Muscle of leg (tissue), 11 donors: ENCODE measurements around the gene PDE7B. TPM values are rescaled to one million over a fixed set of nuclear protein-coding genes. Genes with fewer than 3 reads are reported as not detected.
A peak's percentile ranks its signal among the peaks of the same experiment; 100 is the strongest.

Source experiments
- DNase-seq: peaks from one replicate; pipeline ENCODE4 v3.0.0; 2013
- H3K27ac ChIP-seq: one replicate; pipeline ENCODE4 v1.5.1; 2013; ENCODE audit warnings: mild to moderate bottlenecking, low read length, control low read depth
- H3K27me3 ChIP-seq: one replicate; pipeline ENCODE4 v1.6.1; 2013; ENCODE audit warnings: low read length; ENCODE audit not compliant: control insufficient read depth, insufficient read depth
- H3K36me3 ChIP-seq: one replicate; pipeline ENCODE4 v1.6.1; 2013; ENCODE audit warnings: low read length; ENCODE audit not compliant: control insufficient read depth, insufficient read depth
- H3K4me1 ChIP-seq: one replicate; pipeline ENCODE4 v1.6.1; 2013; ENCODE audit warnings: low read length; ENCODE audit not compliant: control insufficient read depth, insufficient read depth
- H3K4me3 ChIP-seq: one replicate; pipeline ENCODE4 v1.5.1; 2013; ENCODE audit warnings: low read length, control low read depth
- H3K9me3 ChIP-seq: replicated peaks from 2 replicates; pipeline ENCODE4 v1.6.1; 2013; ENCODE audit warnings: low read depth, low read length; ENCODE audit not compliant: control insufficient read depth
- WGBS: methylation state at CpG from one replicate; pipeline ENCODE4 v1.1.5; 2013; ENCODE audit warnings: missing lambda C conversion rate; ENCODE audit not compliant: insufficient coverage; 5-methylcytosine and 5-hydroxymethylcytosine counted together
- polyA plus RNA-seq, 8 donors: library from polyadenylated mRNA; unstranded; fragments of 120-200 nt; gene quantifications; one replicate each; pipeline versions ENCODE4 v1.2.1 to v1.2.3, GENCODE V29; 2013; ENCODE audit warnings: inconsistent platforms in 1 of 8, low replicate concordance in 1 of 8; ENCODE audit not compliant: insufficient read length in 8 of 8, insufficient read depth in 1 of 8
- total RNA-seq: library from RNA; stranded (reverse); fragments of 120-200 nt; gene quantifications from one replicate; pipeline ENCODE4 v1.2.4, GENCODE V29; 2013

PDE7B gene
- total and polyA plus RNA-seq, 9 donors = 6.9 to 10.9 (median 8.6) TPM

DNA sequence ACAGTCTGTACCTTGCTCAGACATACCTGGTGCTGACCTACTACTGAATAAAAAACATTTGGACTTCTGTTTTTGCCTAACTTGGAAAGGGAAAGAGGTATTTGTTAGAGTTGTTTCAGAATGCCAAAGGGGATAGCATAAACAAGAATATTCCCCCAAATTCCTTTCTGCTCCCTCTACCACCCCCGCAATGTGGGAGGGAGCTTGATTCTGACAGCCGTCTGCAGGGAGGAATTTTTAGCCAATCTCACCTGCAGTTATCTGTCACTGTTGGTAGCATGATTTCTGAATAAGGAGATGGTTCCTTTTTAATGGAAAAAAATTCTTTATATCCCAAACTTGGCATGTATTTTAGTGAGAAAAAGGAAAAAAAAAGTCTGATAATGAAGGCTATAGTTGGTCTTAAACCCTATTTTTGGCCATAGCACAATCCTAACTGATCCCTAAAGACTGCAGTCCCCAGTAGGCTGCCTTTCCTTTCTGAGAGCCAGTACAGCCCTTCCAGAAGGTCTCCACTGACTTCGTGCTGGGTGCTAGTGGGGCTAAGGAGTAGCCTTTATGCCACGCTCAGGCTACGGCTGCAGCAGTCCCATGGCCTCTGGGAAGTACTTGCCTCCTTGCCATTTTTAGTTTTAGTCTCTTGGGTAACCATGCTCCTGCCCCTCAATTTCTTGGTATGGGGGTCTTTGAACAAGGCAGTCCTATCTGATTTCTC, 13.6 kb upstream of the PDE7B start:
- Histone ChIP-seq H3K27me3 (peaks cover 3% of the 10 kb centered on the region), H3K4me3 (no peak overlapping the region), H3K36me3 (no peaks in the 10 kb centered on the region), H3K27ac (no peak overlapping the region), H3K9me3 (no peaks in the 10 kb centered on the region), H3K4me1 (no peaks in the 10 kb centered on the region)
- DNase-seq = no peak
- WGBS = 100% methylated on average over 1 of the region's 5 CpGs

DNA sequence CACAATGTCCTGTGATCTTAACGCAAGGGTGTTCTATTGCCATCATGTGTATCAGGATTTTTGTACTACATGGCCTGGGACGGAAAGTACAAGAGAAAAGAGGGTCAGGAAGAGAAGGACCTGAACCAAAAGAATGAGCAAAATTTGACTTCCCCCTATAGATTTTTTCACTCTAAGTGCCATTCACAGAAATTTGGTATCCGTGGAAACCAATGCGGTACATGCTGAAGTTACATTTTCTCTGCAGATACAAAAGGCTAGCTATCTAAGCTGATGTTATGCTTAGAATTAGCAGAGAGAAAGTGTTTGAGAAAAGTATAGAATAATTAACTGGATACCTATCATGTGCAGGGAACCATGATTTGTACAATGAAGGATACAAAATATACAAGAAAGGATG, 12.4 kb upstream of the PDE7B start:
- Histone ChIP-seq H3K27ac (no peak overlapping the region), H3K27me3 (no peaks in the 10 kb centered on the region), H3K4me1 (no peaks in the 10 kb centered on the region), H3K36me3 (no peaks in the 10 kb centered on the region), H3K9me3 (no peaks in the 10 kb centered on the region), H3K4me3 (no peak overlapping the region)
- 43% methylated on average over 1 of the region's 4 CpGs for WGBS
- DNase-seq = no peak

DNA sequence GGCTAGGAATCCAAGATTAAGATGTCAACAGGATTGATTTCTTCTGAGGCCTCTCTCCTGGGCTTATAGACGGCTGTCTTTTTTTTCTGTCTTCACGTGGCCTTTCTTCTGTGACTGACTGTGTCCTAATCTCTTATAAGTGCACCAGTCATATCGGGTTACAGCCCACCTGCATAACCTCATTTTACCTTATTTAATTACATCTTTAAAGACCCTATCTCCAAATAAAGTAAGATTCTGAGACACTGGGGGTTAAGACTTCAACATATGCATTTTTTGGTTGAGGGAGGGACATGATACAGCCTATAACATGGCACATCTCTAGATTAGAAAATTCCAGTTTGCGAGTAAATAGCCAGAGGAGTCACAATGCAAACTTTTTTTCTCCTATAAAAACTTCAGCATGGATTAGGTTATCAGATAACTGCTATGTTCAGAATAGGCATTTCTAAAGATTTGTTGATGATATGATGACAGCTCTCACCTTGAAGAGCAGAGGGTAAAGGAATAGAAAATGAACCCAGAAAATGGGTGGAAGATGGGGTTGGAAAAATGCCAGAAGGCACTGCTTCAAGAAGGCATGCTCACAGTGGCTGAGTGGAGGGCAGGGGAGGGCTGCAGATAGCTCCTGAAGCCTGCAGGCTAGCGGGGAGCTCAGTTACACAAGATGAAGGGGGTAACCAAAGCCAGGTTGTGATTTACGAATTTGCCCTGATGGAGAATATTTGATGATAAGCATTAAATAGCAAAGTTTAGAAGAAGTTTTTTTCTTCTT, 8.7 kb upstream of the PDE7B start:
- 78% methylated on average over 3 of the region's 6 CpGs for WGBS
- H3K4me1 ChIP-seq = no peaks in the 10 kb centered on the region
- no peaks in the 10 kb centered on the region for H3K27me3 ChIP-seq
- no peak overlapping the region for H3K4me3 ChIP-seq
- H3K9me3 ChIP-seq = peaks cover 2% of the 10 kb centered on the region
- H3K27ac ChIP-seq = no peak overlapping the region
- DNase-seq = no peak
- H3K36me3 ChIP-seq = no peaks in the 10 kb centered on the region

- no peak overlapping the region for H3K4me3 ChIP-seq
- no peaks in the 10 kb centered on the region for H3K27me3 ChIP-seq
- 27% methylated on average over 2 of the region's 3 CpGs for WGBS
- no peaks in the 10 kb centered on the region for H3K36me3 ChIP-seq
- H3K4me1 ChIP-seq = peaks cover 6% of the 10 kb centered on the region
- peak overlapping the region; percentile 86 for H3K27ac ChIP-seq
- H3K9me3 ChIP-seq = peaks cover 2% of the 10 kb centered on the region
- no peak for DNase-seq
Observed at GRCh38 chr6:135850882-135851281, 619 bp upstream of the PDE7B start.

- Histone ChIP-seq H3K27ac (peak overlapping the region; percentile 86), H3K27me3 (no peaks in the 10 kb centered on the region), H3K36me3 (no peaks in the 10 kb centered on the region), H3K4me1 (peaks cover 6% of the 10 kb centered on the region), H3K4me3 (peak overlapping the region; percentile 58), H3K9me3 (no peaks in the 10 kb centered on the region)
- peak; percentile 52 for DNase-seq
- WGBS = no CpG with 5 or more reads among the region's 1 CpG
Observed at GRCh38 chr6:135852746-135853145, 1.2 kb downstream of the PDE7B start.

DNA sequence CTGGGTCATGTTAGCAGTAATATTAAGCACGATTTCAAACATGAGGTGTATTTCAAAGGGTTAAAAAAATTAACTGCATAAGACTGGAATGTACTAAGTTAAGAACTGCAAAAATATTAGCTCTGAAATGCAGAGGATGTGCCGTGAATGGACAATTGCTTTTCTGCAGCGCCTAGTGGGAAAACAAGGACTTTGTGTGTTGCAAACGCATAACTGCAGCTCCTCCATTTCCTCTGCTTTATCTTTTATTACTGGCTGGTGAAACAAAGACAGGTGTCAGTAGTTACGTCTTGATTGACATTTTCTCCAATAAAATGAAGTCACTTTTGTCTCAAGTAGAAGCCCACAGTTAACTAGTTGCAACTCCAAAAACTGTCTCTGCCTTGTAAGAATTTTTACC, 1.7 kb downstream of the PDE7B start:
- H3K36me3 ChIP-seq = no peaks in the 10 kb centered on the region
- no peaks in the 10 kb centered on the region for H3K27me3 ChIP-seq
- peak overlapping the region; percentile 86 for H3K27ac ChIP-seq
- H3K9me3 ChIP-seq = no peaks in the 10 kb centered on the region
- H3K4me3 ChIP-seq = peak overlapping the region; percentile 58
- DNase-seq = peak; percentile 87
- WGBS = 8% methylated on average over 3 of the region's 5 CpGs
- H3K4me1 ChIP-seq = peaks cover 6% of the 10 kb centered on the region

GRCh38 chr6:135853986-135854385, 2.5 kb downstream of the PDE7B start:
- Histone ChIP-seq H3K4me3 (peak overlapping the region; percentile 58), H3K4me1 (peaks cover 6% of the 10 kb centered on the region), H3K36me3 (no peaks in the 10 kb centered on the region), H3K27me3 (no peaks in the 10 kb centered on the region), H3K27ac (no peak overlapping the region), H3K9me3 (no peaks in the 10 kb centered on the region)
- DNase-seq = peak; percentile 24
- no CpG with 5 or more reads among the region's 1 CpG for WGBS

DNA sequence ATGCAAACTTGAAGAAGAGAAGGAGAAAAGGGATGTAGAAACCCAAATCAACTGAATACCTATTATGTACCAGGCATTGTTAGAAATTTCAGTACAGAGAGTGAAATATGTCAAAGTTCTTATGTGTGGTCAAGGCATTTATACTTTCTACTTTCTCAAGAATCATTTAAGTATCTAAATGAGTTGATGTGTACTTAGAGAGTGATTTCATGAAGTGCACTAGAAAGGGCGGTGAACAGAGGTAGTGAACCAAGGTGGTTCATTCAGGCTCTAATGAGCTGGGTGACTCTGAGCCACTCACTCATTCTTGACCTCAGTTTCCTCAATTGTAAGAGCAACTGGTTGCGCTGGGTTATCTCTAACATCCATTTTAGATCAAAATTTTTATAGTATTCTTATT, 3.3 kb downstream of the PDE7B start:
- Histone ChIP-seq H3K9me3 (no peaks in the 10 kb centered on the region), H3K27me3 (no peaks in the 10 kb centered on the region), H3K4me1 (peaks cover 6% of the 10 kb centered on the region), H3K27ac (no peak overlapping the region), H3K36me3 (no peaks in the 10 kb centered on the region), H3K4me3 (no peak overlapping the region)
- no peak for DNase-seq
- no CpG with 5 or more reads among the region's 2 CpGs for WGBS

DNA sequence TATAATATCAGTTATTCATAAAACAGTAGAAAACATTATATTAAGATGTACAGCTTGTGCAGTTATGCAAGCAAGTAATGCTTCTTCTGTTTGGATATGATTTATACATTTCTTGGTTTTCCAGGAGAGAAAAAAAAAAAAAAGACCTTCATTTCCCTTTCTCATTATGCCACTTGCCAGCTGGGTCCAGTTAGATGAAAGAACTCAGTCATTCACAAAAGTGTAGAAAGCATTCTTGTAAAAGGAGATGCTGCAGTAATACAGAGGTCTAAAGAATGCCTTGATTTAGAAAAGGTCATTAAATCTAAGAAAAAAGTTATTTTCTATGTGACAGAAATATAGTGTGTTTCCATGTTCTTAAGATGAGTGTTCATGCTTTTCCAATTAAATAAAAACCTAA, 7.4 kb downstream of the PDE7B start:
- Histone ChIP-seq H3K27ac (no peak overlapping the region), H3K36me3 (no peaks in the 10 kb centered on the region), H3K9me3 (no peaks in the 10 kb centered on the region), H3K4me3 (no peak overlapping the region), H3K27me3 (no peaks in the 10 kb centered on the region), H3K4me1 (no peaks in the 10 kb centered on the region)
- DNase-seq = no peak

DNA sequence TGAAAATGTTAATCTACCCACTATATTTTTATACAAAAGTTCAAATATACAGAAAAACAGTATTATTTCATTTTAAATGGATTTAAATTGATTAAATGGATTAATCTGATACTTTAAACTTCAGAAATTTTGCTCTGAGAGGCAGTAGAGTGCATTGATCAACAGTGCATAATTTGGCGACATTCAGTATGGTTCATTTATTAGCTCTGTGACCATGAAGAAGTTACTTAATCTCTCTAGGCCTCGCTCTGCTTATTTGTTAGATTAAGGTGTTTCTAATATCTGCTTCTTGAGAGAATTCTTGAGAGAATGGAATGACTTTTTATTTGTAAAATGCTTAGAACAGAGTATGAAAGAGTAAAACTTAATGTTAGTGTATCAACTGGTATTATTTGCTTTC, 8.9 kb downstream of the PDE7B start:
- WGBS = no CpG with 5 or more reads among the region's 2 CpGs
- Histone ChIP-seq H3K27me3 (no peaks in the 10 kb centered on the region), H3K4me3 (no peak overlapping the region), H3K4me1 (no peaks in the 10 kb centered on the region), H3K9me3 (no peaks in the 10 kb centered on the region), H3K27ac (no peak overlapping the region), H3K36me3 (no peaks in the 10 kb centered on the region)
- DNase-seq = no peak
